HG02884 (cell line): ENCODE measurements around the gene SNCG.
"Not testable (repeated sequence)": the region's sequence is repeated elsewhere in the genome, so short reads cannot be mapped to it uniquely, and the experiment has no call there.

Experiments
- ATAC-seq: cut with Tn5 transposase; IDR thresholded peaks from one replicate; pipeline ENCODE4 v1.9.1; 2021; ENCODE audit warnings: mild to moderate bottlenecking, moderate library complexity; ENCODE audit not compliant: unreplicated experiment

Gene SNCG

DNA sequence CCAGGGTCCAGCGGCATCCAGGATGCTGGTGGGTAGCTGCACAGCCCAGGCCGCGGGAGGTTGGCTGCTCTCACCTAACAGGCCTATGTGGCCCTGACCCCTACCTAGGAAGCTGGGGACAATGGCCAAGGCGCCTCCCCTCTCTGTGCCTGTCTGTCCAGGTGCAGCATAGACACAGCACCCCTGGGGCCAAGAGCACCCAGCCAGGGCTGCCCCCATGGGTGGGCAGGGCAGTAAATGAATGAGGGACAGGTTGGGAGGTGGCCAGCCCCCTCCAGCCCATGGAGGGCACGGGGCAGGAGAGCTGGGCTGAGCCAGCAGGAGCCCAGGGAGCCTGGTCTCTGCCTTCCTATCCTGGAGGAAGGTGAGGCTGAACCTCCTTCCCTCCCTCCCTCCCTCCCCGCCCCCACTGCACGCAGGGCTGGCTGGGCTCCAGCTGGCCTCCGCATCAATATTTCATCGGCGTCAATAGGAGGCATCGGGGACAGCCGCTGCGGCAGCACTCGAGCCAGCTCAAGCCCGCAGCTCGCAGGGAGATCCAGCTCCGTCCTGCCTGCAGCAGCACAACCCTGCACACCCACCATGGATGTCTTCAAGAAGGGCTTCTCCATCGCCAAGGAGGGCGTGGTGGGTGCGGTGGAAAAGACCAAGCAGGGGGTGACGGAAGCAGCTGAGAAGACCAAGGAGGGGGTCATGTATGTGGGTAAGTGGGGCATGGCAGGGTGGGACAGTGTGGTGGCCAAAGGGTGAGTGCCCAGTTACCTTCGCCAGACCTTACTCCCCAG is at the start of gene SNCG:
Gene SNCG, plus strand, starts transcription at position 484 of the 785 bp plus-strand sequence. Its CDS starts 99 bp downstream, at position 583.
- no peak for ATAC-seq

DNA sequence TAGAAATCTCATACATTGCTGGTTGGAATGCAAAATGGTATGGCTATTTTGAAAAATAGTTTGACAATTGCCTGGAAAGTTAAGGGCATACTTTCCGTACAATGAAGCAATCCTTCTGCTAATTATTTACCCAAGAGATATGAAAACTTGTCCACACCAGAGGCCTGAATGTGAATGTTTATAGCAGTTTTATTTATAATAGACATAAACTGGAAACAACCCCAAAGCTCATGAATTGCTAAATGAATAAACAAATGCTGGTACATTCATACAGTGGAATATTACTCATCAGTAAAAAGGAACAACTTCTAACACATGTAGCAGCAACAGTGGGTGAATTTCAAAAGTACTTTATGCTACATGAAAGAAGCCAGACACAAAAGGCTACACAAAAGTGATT is 43.7 kb upstream of the SNCG start:
- ATAC-seq = no peak

DNA sequence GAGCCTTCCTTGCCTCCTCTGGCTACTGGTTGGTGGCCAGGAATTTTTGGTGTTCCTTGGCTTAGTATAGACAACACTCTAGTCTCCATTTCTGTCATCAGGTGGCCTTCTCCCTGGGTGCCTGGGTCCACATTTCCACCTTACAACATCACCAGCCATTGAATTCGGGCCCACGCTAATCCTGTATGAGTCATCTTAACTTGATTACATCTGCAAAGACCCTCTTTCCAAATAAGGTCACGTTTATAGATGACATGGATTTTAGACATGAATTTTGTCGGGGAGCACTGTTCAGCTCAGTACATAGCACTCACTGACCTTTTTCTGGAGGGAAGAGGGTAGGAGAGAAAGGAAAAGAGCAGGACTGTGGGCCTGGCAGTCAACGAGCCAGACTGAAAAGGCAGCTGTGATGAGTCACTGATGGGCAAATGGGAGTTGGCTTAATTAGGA is 40.4 kb upstream of the SNCG start:
- ATAC-seq = no peak

DNA sequence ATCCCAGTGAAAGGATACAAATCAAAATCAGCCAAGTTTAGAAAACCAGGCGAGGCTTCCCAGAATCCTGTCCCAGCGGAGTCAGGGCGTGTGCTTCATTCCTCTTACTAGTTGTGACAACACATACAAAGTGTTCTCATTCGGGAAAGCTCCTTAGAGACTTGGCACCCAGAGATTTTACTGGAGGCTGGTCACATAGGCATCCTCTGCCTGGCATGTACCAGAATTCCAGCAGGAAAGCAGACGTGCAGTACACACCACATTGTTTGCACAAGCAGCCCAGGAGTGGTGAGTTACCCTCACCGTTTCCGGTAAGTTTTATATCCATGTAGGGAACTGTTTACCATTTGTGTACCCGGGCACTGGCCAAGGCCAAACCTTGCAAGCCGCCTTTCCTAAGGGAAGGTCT is 35.8 kb upstream of the SNCG start:
- no peak for ATAC-seq

DNA sequence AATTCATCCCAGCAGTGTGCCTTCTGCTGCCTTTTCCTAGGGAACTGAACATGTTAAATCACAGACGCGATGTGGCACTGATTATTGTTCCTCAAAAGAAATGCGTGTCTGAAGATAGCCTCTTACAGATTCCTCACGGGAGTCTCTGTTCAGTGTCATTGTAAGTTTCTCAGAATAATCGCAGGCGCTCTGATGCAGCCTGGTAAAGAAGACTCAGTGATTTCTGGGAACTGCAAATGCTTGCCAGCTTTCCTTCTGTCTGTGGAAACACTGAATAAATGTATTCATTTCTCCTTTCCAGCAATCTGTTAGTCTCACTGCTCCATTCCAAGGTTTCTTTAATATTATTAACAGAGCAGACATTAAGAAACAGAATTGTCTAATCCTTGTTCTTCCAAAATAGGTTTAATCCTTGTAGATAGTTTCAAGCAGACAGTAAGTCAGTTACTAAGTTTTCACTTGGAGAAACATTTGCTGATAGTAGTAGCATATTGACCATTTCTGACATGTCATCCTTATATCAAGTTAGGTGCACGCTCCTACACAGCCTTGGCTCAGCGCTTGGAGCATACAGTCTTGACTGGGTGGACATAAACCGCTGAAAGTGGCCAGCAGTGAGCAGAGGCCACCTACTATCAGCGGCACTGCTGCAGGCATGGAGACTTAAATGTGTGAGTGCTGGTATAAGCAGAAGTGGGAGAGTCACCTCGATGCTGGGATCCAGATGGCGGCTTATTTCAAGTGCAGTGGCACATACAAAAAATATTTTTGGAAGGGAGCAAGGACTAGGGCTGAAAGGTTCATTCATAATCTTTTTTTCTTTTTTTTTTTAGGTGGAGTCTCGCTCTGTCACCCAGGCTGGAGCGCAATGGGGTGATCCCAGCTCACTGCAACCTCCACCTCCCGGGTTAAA is 28.7 kb upstream of the SNCG start:
- no peak for ATAC-seq

DNA sequence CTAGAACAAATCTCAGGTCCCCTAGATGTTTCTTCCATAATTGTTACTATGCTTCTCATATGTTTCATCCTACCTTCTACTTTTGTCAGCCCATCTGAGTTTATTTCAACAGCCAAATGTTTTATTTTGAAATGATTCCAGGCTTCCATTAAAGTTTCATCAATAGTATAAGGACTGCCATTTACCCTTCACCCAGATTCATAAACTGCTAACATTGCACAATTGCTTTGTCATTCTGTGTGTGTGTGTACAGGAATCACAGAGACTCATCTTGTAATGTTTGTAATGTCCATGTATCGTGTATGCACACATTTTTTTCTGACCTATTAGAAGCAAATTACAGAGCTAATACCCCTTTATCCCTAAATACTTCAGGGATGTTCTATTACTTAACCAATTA is 26.5 kb upstream of the SNCG start:
- no peak for ATAC-seq

DNA sequence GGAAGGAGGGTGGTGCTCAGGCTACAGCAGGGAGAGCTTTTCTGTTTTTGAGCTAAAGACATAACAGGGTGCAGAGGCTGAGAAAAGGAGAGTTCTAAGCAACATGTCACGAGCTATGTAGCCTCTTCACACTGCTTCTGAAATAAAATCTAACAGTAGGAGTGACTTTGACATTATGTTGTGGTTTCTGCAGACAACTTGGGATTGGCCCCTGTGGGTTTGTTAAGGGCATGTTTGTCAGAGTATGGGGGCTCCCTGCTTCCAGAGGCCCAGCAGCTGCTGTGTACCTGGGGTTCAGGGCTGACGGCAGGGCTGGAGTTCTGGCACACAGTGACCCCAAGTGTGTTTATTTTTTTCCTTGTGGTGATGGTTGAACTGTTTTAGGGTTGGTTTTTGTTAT is 25.7 kb upstream of the SNCG start:
- ATAC-seq = no peak

DNA sequence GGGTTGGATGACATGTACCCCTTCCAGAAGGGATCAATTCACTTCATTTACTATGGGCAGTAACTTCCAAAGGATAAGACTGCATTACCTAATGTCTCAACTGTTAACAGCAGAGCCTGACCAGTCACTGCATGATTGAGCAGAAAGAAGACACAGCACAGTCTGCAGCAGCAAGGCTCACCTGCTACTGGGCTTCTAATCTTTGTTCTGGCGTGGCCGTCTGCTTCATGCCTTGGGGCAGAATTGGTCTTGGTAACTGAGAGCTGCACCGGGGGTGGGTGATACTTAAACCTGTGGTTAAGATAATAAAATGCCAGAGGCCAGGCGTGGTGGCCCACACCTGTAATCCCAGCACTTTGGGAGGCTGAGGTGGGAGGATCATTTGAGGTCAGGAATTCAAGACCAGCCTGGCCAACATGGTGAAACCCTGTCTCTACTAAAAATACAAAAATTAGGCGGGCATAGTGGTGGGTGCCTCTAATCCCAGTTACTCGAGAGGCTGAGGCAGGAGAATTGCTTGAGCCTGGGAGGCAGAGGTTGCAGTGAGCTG is 24.2 kb upstream of the SNCG start:
- ATAC-seq = not testable (repeated sequence)

DNA sequence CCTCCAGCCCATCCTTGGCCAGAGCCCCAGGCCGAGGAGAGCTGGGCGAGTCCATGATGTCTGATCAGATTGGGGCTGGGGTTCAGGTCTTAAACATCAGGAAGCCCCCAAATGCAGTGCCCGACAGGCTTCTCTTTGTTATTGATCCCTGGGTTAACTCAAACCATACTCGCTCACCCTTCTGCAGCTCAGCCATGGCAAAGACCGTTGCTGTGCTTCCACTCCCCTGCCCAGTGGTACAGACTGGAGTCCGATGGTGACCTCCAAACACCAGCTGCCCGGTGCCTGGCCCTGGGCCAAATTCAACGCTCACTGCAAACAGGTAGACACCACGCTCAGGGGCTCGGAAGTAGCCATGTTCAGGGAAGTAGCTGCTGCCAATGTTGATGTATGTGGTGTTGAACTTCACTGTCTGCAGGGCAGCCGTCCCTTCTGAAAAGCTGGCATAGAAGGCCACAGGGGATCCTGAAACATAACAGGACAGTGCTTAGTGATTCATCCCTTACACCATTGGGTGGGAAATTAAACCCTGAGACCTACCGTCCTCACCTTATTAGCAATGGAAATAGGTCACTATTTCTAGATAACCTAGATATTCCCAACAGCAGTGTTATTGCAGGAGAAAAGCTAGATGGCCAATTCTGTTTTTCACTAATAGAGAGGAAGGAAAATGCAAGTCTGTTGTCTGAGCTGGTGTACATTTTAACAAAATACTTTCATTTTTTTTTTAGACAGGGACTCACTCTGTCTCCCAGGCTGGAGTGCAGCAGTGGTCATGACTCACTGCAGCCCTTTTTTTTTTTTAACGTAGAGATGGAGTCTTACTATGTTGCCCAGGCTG is 21.5 kb upstream of the SNCG start:
- no peak for ATAC-seq

DNA sequence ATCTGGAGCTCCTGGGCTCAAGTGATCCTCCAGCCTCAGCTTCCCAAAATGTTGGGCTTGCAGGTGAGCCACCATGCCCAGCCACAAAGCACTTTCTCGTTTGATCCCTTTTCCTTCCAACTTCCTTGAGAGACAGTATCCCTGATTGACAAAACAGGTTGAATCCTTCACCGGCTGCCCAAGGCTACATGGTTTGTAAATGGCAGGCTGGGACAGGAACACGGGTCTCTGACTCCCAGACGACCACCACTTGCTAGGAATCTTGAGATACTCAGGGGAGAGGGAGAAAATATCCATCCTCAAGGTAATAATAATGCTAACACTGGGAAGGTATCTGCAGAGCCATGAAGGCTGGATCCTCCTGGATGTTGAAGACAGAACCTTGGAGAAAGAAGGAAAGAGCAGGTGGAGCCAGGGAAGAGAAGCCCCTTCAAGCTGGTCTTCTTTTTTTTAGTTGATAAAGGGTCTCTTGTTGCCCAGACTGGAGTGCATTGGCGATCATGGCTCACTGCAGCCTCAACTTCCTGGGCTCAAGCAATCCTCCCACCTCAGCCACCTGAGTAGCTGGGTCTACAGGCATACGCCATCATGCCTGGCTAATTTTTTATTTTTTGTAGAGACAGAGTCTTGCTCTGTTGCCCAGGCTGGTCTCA is 20.8 kb upstream of the SNCG start:
- ATAC-seq = no peak

DNA sequence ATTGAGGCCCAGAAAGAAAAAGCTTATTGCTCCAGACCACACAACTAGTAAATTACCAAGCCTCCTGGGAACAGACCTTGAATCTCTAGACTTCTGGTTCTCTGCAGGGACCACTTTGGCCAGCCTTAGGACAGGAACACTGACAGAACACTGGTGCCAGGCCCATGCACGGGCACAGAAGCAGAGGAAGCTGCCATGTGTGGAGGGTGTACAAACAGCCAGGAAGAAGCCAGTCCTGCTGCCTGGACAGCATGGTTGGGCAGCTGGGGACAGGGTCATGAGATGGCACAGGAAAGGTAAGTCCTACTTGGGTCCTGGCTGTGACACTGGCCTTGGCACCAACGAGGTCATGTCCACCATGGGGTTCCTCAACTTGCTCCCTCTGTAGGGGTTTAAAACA is 20.1 kb upstream of the SNCG start:
- ATAC-seq = no peak

DNA sequence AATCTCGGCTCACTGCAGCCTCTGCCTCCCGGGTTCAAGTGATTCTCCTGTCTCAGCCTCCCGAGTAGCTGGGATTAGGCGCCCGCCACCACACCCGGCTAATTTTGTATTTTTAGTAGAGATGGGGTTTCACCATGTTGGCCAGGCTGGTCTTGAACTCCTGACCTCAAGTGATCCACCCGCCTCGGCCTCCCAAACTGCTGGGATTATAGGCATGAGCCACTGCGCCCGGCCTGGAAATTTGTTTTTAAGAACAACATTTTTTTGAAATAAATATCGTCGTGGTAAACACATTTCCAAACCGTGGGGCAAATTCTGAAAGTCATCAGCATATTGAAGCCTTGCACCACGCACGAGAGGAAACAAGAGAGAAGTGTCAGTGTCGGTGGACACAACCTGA is 18.3 kb upstream of the SNCG start:
- ATAC-seq = not testable (repeated sequence)

DNA sequence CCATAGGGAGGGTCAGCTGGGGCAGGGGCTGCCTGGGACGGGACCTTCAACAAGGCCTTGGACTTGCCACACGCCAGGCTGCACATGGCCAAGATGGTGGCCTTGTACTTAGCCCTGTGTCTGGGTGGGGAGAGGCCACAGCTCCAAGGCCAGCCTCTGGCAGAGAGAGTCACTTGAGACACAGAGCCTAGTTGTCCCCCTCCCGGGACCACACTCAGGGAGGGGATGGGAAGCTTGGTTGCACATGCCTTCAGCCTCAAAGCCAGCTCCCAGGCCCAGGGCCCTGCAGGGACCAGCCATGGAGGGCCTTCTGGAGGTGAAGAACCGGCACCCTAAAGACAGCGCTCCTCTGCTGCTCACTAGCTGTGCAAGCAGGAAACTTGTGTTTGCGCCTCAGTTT is 17.7 kb upstream of the SNCG start:
- ATAC-seq = no peak

DNA sequence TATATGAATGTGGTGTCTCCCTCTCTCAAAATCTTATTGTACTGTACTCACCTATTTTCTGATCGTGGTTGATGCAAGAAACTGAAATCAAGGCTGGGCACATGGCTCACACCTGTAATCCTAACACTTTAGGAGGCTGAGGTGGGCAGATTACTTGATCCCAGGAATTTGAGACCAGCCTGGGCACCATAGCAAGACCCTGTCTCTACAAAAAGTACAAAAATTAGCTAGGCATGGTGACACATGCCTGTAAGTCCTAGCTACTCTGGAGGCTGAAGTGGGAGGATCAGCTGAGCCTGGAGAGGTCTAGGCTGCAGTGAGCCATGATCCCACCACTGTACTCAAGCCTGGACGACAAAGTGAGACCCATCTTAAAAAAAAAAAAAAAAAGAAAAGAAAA is 17.0 kb upstream of the SNCG start:
- no peak for ATAC-seq

DNA sequence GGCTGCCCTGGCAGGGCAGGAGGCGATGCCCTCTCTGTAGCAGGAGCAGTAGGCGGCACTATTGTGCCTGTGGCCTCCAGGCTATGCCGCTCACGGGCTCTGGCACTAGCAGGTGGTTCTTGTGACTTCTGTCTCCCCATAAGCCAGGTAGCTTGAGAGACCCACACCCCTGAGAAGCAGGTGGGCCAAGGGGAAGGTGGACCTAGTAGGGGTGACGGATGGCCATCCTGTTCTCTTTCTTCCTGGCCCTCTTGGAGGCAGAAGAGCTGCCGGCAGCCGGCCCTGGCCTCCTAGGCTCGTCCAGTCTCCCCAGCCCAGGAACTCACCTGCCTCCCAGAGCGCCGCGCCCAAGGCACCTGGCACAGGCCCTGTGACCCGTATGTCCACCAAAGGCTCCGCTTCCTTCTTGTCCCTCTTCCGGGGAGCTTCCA is 16.4 kb upstream of the SNCG start:
- no peak for ATAC-seq

DNA sequence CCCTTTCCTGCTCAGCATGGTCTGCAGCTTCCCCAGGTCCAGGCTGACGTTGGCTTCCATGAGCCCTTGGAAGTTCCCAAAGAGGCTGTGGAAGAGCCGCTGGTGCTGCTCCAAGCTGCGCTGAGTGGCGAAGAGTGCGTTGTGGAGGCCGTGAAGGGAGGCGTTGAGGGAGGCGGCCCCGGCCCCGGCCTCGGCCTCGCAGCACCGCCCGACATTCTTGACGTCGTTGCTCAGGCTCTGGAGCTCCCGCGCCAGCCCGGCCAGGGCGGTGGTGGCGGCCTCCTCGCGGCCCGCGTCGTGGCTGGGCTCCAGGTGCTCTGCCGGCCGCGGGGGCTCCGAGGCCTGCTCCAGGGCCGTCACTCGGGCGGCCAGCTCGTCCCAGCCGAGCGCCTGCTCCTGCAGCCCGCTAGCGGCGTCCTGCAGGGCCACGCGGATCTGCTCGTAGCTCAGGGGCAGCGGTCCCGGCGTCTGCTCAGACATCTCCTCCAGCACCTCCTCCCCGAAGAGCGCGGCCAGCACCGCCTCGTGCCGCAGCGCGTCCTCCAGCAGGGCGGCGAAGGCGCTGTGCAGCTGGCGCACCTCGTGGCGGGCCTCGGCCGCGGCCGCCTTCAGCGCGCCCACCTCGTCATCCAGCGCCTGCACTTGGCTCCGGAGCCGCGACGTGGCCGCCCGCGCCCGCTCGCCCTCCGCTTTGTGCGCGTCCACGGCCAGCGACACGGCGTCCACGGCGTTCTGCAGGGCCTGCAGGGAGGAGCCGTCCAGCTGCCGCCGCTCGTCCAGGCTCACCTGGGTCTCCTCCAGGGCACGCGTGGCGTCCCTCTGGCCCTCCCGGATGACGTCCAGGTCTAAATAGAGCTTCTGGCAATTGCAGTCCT is 15.7 kb upstream of the SNCG start:
- ATAC-seq = no peak

DNA sequence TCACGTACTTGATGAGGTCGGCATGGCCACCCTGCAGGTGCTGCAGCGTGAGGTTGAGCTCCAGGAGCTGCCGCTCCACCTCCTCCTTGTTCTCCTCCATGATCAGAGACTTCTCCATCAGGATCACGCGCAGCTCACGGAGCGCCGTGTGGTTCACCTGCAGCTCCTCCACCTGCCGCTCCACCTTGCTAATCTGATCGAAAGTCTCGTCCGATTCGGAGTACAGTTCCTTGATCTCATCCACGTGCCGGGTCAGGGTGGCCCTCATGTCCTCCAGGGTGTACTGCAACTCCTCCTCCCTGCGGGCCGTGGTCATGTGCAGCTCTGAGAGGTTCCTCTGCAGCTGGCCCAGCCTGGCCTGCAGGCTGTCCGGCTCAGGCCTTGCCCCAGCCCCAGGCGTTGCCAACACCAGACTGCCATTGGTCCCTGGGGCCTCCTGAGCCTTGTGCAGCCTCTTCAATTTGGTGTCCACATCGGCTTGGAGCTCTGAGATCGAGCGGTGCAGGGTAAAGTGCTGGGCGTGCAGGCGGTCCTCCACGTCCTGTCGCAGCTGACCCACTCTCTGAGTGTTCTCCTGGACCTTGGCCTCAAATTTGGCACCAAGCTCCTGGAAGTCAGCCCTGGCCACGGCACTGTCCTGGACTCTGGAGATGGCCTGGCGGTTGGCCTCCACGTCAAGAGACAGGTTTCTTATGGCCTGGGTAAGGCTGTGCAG is 14.9 kb upstream of the SNCG start:
- ATAC-seq = no peak

DNA sequence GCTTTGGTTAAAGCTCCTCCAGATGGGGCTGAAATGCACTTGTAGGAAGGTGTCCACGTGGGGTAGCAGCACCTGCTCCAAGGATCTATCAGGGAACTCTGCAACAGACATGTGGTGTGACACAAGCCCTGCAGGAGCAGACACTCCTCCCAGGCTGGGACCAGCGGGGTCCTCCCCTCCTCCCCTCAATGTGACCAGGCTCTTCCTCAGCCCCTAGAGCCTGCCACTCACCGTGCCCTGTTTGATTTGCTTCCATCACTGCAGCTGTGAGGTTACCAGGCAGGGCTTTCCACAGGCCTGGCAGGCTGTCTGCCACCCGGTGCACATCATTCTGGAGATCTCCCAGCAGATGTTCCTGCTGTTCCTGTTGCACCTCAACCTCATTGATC is 14.4 kb upstream of the SNCG start:
- no peak for ATAC-seq

DNA sequence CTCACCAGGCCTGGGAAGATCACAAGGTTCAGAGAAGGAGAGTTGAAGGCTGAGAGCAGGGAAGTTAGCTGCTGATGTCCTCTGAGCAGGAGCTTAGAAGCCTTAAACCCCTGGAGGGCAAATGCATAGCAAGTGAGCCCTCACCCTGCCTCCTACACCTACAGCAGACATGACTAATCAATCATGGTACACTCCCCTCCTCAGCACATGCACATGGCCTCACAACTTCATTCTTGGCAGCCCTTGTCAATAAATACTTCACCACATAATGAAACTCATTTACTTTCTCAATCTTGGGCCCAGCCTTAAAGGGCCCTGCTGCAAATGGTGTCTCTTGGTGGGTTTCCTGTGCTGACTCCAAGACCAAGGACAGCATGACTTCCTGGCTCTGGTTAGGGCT is 13.9 kb upstream of the SNCG start:
- ATAC-seq = no peak
